HCT116 (cell line): ENCODE measurements around the gene FMR1. TPM values are rescaled to one million over a fixed set of nuclear protein-coding genes. Genes with fewer than 3 reads are reported as not detected.

ENCODE experiments used
- ATAC-seq: fragments of 200-7000 bp; cut with Tn5 transposase; 2 replicates; pipeline ENCODE4 v1.9.1; 2020; ENCODE audit warnings: mild to moderate bottlenecking, moderate library complexity
- BruUV-seq: library from RNA; stranded (reverse); fragments of 400-500 nt; replicated peaks from 2 replicates; lab custom pipeline; 2021; lab: Mats Ljungman, UMichigan
- CTCF ChIA-PET: fragments of 300-600 bp; sonication (Branson Sonifier 250); formaldehyde crosslinking; loops from one replicate; lab custom pipeline; 2021; ENCODE audit warnings: antibody characterized with exemption; lab: Charles Lee
- POLR2A ChIA-PET: fragments of 300-600, 350-600 bp; sonication (Branson Sonifier 250); formaldehyde crosslinking; loops from one replicate; lab custom pipeline; 2021; ENCODE audit warnings: antibody characterized with exemption; lab: Charles Lee
- RAD21 ChIA-PET, 2 experiments: fragments of 300-600 bp; sonication (Branson Sonifier 250); formaldehyde crosslinking; loops; one replicate each; lab custom pipeline; 2023; ENCODE audit warnings: low total read pairs in 2 of 2; ENCODE audit not compliant: uncharacterized antibody in 2 of 2, unreplicated experiment in 2 of 2, low non-redundant PET in 1 of 2; lab: Charles Lee
- DNase-seq: peaks from one replicate; pipeline ENCODE4 v3.0.0-alpha.2; 2010; ENCODE audit warnings: low read depth, low spot score
- H2AFZ ChIP-seq: fragments of 200-600 bp; shearing (Covaris generic), sonication (generic); 2 replicates; pipeline ENCODE4 v1.6.1; 2017; ENCODE audit warnings: low read depth, mixed run types, mixed read lengths, antibody characterized with exemption, low read length; ENCODE audit not compliant: poor library complexity, severe bottlenecking
- H3K27ac ChIP-seq: 2 replicates; pipeline ENCODE4 v1.5.1; 2012; ENCODE audit warnings: low read depth, low read length
- H3K27me3 ChIP-seq: fragments of 200-600 bp; sonication (generic); 2 replicates; pipeline ENCODE4 v1.6.1; 2016; ENCODE audit warnings: mixed run types, low read length, mixed read lengths; ENCODE audit not compliant: insufficient read depth
- H3K36me3 ChIP-seq, 2 experiments: fragments of 200-500 bp in 1 of 2; fragments of 200-600 bp in 1 of 2; sonication (Bioruptor generic) in 1 of 2; sonication (generic) in 1 of 2; 2 replicates each; pipeline versions ENCODE4 v1.5.1 to v1.6.1; 2014 to 2016; ENCODE audit warnings: low read length in 2 of 2, inconsistent platforms in 1 of 2, mixed read lengths in 1 of 2, mixed run types in 1 of 2; ENCODE audit not compliant: insufficient read depth in 2 of 2, control insufficient read depth in 1 of 2
- H3K4me1 ChIP-seq, 2 experiments: fragments of 200-600 bp in 1 of 2; sonication (generic) in 1 of 2; 2 replicates each; pipeline versions ENCODE4 v1.5.1 to v1.6.1; 2012 to 2017; ENCODE audit warnings: low read length in 2 of 2, inconsistent platforms in 1 of 2, mild to moderate bottlenecking in 1 of 2, mixed read lengths in 1 of 2, mixed run types in 1 of 2, moderate library complexity in 1 of 2; ENCODE audit not compliant: insufficient read depth in 2 of 2, control insufficient read depth in 1 of 2
- H3K4me2 ChIP-seq: fragments of 200-600 bp; sonication (generic); 2 replicates; pipeline ENCODE4 v1.6.1; 2017; ENCODE audit warnings: mixed run types, low read length, mixed read lengths
- H3K4me3 ChIP-seq, 2 experiments: fragments of 200-600 bp in 1 of 2; sonication (generic) in 1 of 2; replicated peaks in 1 of 2; 2 replicates each; pipeline ENCODE4 v1.5.1; 2011 to 2016; ENCODE audit warnings: low read length in 2 of 2, control low read depth in 1 of 2, low read depth in 1 of 2, mild to moderate bottlenecking in 1 of 2, mixed read lengths in 1 of 2, mixed run types in 1 of 2
- H3K79me2 ChIP-seq: fragments of 200-600 bp; sonication (generic); 2 replicates; pipeline ENCODE4 v1.6.1; 2017; ENCODE audit warnings: mild to moderate bottlenecking, mixed run types, low read length, moderate library complexity, mixed read lengths; ENCODE audit not compliant: insufficient read depth
- H3K9ac ChIP-seq: fragments of 200-600 bp; sonication (generic); 2 replicates; pipeline ENCODE4 v1.6.1; 2016; ENCODE audit warnings: low read length, mixed read lengths
- H3K9me2 ChIP-seq: fragments of 200-600 bp; sonication (generic), shearing (Covaris generic); 2 replicates; pipeline ENCODE4 v1.6.1; 2017; ENCODE audit warnings: mixed run types, mild to moderate bottlenecking, moderate library complexity; ENCODE audit not compliant: insufficient read depth
- H3K9me3 ChIP-seq, 2 experiments: fragments of 200-500 bp in 1 of 2; fragments of 200-600 bp in 1 of 2; sonication (Bioruptor generic) in 1 of 2; sonication (generic) in 1 of 2; 2 replicates each; pipeline ENCODE4 v1.6.1; 2014 to 2017; ENCODE audit warnings: low read length in 2 of 2, mixed read lengths in 2 of 2, inconsistent platforms in 1 of 2, low read depth in 1 of 2, mild to moderate bottlenecking in 1 of 2, mixed run types in 1 of 2, moderate library complexity in 1 of 2; ENCODE audit not compliant: control insufficient read depth in 1 of 2, insufficient read depth in 1 of 2
- H4K20me1 ChIP-seq: fragments of 200-600 bp; sonication (generic), shearing (Covaris generic); 2 replicates; pipeline ENCODE4 v1.6.1; 2017; ENCODE audit warnings: mixed run types, mild to moderate bottlenecking, moderate library complexity; ENCODE audit not compliant: insufficient read depth
- ATF3 ChIP-seq: IDR thresholded peaks from 2 replicates; pipeline ENCODE4 v1.6.1; 2012
- CEBPB ChIP-seq: IDR thresholded peaks from 2 replicates; pipeline ENCODE4 v1.6.1; 2012; ENCODE audit warnings: low read depth
- CTCF ChIP-seq, 3 experiments: fragments of 200-600 bp in 1 of 3; sonication (generic) in 1 of 3; IDR thresholded peaks in 2 of 3; conservative IDR thresholded peaks in 1 of 3; 2 replicates each; pipeline ENCODE4 v1.5.1; 2012 to 2017; ENCODE audit warnings: low read depth in 2 of 3, low read length in 2 of 3, antibody characterized with exemption in 1 of 3, borderline replicate concordance in 1 of 3, control low read depth in 1 of 3, mild to moderate bottlenecking in 1 of 3, mixed read lengths in 1 of 3, mixed run types in 1 of 3, moderate library complexity in 1 of 3; ENCODE audit not compliant: insufficient read depth in 1 of 3
- EZH2phosphoT487 ChIP-seq: fragments of 200-600 bp; IDR thresholded peaks from 2 replicates; pipeline ENCODE4 v1.6.1; 2018; ENCODE audit warnings: antibody characterized with exemption, borderline replicate concordance
- FOSL1 ChIP-seq: IDR thresholded peaks from 2 replicates; pipeline ENCODE4 v1.6.1; 2012; ENCODE audit warnings: low read depth
- POLR2A ChIP-seq: IDR thresholded peaks from 2 replicates; pipeline ENCODE4 v1.7.0; 2011; ENCODE audit warnings: borderline replicate concordance; ENCODE audit not compliant: insufficient read depth, insufficient read length; ENCODE audit errors: extremely low read depth
- RAD21 ChIP-seq: IDR thresholded peaks from 2 replicates; pipeline ENCODE4 v1.6.1; 2012; ENCODE audit warnings: low read depth, mild to moderate bottlenecking
- SP1 ChIP-seq: IDR thresholded peaks from 2 replicates; pipeline ENCODE4 v1.6.1; 2012; ENCODE audit warnings: low read depth
- TCF7L2 ChIP-seq: IDR thresholded peaks from 2 replicates; pipeline ENCODE4 v1.7.0; 2011; ENCODE audit warnings: borderline replicate concordance, inconsistent platforms; ENCODE audit not compliant: insufficient read depth, insufficient read length; ENCODE audit errors: extremely low read depth
- YY1 ChIP-seq: IDR thresholded peaks from 2 replicates; pipeline ENCODE4 v1.6.1; 2011; ENCODE audit warnings: low read length, low read depth, moderate library complexity, mild to moderate bottlenecking; ENCODE audit not compliant: insufficient replicate concordance; ENCODE audit errors: extremely low read depth
- ZBTB33 ChIP-seq: IDR thresholded peaks from 2 replicates; pipeline ENCODE4 v1.6.1; 2011; ENCODE audit warnings: mild to moderate bottlenecking, low read length, moderate library complexity; ENCODE audit not compliant: insufficient replicate concordance; ENCODE audit errors: extremely low read depth
- ZNF274 ChIP-seq: fragments of 200-500 bp; sonication (Bioruptor generic); IDR thresholded peaks from 2 replicates; pipeline ENCODE4 v1.6.1; 2014; ENCODE audit warnings: mild to moderate bottlenecking, low read depth, low read length, inconsistent platforms
- intact Hi-C: fragments of 100-400 bp; cut with micrococcal nuclease; formaldehyde crosslinking; loops from 2 replicates; pipeline ENCODE4 v1.10.0; 2022
- total RNA-seq: library from RNA; stranded (reverse); gene quantifications from one replicate; pipeline ENCODE4 v1.2.1, GENCODE V29; 2021; ENCODE audit not compliant: unreplicated experiment

The FMR1 gene
- total RNA-seq, 1 experiment from 2014 or later: 31.1 TPM

- H3K4me1 ChIP-seq: no peaks in the 10 kb centered on the region
- BruUV-seq: no TSS peak
- no peak for TF ChIP-seq FOSL1
- no peak for TF ChIP-seq RAD21
- TF ChIP-seq CEBPB: no peak
- TF ChIP-seq ZNF274: no peak
- TF ChIP-seq SP1: no peak
- TF ChIP-seq EZH2phosphoT487: no peak
- TF ChIP-seq YY1: no peak
- TF ChIP-seq POLR2A: no peak
- no peaks in the 10 kb centered on the region for H3K79me2 ChIP-seq
- ChIA-PET POLR2A (interaction anchor here (0.6 kb wide), 1 partner anchor 26 kb away, joined by 3 read pairs; no protein-coding TSS in a partner anchor), CTCF (no interaction called here), RAD21 (no interaction called here)
- H3K27ac ChIP-seq: no peak overlapping the region
- H3K27me3 ChIP-seq: no peaks in the 10 kb centered on the region
- no peak overlapping the region for H3K4me2 ChIP-seq
- no peaks in the 10 kb centered on the region for H3K36me3 ChIP-seq
- no peak overlapping the region for H2AFZ ChIP-seq
- no peaks in the 10 kb centered on the region for H4K20me1 ChIP-seq
- intact Hi-C loops: no loop called here
- DNase-seq (no peak), ATAC-seq (no peak)
- no peaks in the 10 kb centered on the region for H3K9me2 ChIP-seq
- no peak overlapping the region for H3K4me3 ChIP-seq
- no peak overlapping the region for H3K9ac ChIP-seq
- H3K9me3 ChIP-seq: no peaks in the 10 kb centered on the region
Observed at GRCh38 chrX:147877726-147878125, 34.0 kb upstream of the FMR1 start.

GRCh38 chrX:147884958-147885357 lies 26.8 kb upstream of the FMR1 start:
- Histone ChIP-seq H2AFZ (no peak overlapping the region), H3K27me3 (no peaks in the 10 kb centered on the region), H3K4me1 (no peaks in the 10 kb centered on the region), H3K27ac (no peak overlapping the region), H3K4me2 (no peak overlapping the region), H3K9me2 (no peaks in the 10 kb centered on the region), H3K9me3 (no peaks in the 10 kb centered on the region), H4K20me1 (no peaks in the 10 kb centered on the region), H3K4me3 (no peak overlapping the region), H3K79me2 (no peaks in the 10 kb centered on the region), H3K9ac (no peak overlapping the region), H3K36me3 (no peaks in the 10 kb centered on the region)
- ATAC-seq: no peak
- BruUV-seq: no TSS peak
- POLR2A ChIA-PET: no interaction called here
- RAD21 ChIA-PET: no interaction called here
- CTCF ChIA-PET: no interaction called here
- intact Hi-C loops: no loop called here
- no peak for DNase-seq
- TF ChIP-seq CTCF (IDR thresholded peaks at IDR 0.05 in 2 of 3, conservative IDR thresholded peaks at IDR 0.05 in 1 of 3; ENCODE audit: borderline replicate concordance in 1 of 3, insufficient read depth in 1 of 3, low read depth in 2 of 3, low read length in 2 of 3) (no peak), CEBPB (no peak), ATF3 (no peak), TCF7L2 (no peak), EZH2phosphoT487 (no peak), ZBTB33 (no peak), FOSL1 (no peak)
